ENCODE data around the gene FAM151B.

Gene FAM151B

DNA sequence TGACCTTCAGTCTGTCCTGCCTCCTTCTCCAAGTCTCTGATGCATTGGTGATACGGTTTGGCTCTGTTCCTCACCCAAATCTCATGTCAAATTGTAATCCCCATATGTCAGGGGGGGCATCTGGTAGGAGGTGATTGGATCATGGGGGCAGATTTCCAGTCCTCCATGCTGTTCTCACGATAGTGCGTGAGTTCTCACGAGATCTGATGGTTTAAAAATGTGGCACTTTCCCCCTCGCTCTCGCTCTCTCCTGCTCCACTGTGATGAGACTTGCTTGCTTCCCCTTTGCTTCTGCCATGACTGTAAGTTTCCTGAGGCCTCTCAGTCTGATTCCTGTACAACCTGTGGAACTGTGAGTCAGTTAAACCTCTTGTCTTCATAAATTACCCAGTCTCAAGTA lies 96.9 kb downstream of the FAM151B start:
- TF ChIP-seq CTCF (IDR thresholded peaks at IDR 0.05; ENCODE audit: insufficient read depth, missing control alignments), result no peak
- no peak for FAIRE-seq
- DNase-seq (ENCODE audit: insufficient read length, low spot score), result no peak

- TF ChIP-seq CTCF (IDR thresholded peaks at IDR 0.05; ENCODE audit: insufficient read depth, missing control alignments), result no peak
- FAIRE-seq (no peak), DNase-seq (ENCODE audit: insufficient read length, low spot score) (no peak)
Measured at GRCh38 chr5:80588858-80589540, 101.1 kb downstream of the FAM151B start.

DNA sequence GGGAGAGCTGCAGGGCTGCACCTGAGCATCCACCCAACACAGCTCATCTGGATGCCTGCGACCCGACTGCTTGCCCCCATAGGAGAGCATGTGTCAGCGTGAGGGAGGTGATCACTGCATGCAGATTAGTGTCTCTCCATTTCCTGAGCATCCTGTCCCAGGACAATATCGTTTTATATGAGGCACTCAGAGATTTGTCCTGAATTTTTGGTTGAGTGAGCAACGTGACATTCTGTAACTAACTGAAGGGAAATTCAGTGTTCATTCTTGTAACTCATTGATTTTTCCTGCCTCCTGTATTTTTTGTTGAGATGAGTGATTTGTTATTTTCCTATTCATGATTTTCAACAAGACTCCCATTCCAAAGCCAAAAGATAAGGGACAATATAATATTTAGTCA lies 102.9 kb downstream of the FAM151B start:
- no peak for FAIRE-seq
- no peak for TF ChIP-seq CTCF (IDR thresholded peaks at IDR 0.05; ENCODE audit: insufficient read depth, missing control alignments)
- no peak for DNase-seq (ENCODE audit: insufficient read length, low spot score)

GRCh38 chr5:80591352-80591751 lies 103.5 kb downstream of the FAM151B start:
- DNase-seq (ENCODE audit: insufficient read length, low spot score) (no peak), FAIRE-seq (no peak)
- TF ChIP-seq CTCF (IDR thresholded peaks at IDR 0.05; ENCODE audit: insufficient read depth, missing control alignments), result no peak

DNA sequence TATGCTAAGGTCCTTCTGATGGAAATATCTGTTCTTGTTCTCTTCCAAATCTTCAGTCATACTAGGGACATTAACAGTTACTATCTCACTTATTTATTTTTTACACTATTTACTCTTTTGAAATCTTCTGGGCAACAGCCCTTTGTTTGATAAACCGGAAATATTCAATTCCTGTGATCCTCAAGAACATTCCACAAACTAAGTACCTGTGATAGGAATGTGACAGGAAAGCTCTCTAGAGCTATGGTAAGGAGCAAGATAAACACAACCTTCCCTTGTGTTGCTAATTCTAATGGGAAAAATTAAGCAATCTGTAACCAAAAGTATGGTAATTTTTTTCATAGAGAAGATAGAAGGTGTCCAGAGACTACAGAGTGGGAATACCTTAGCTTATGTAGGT lies 104.2 kb downstream of the FAM151B start:
- FAIRE-seq (no peak), DNase-seq (ENCODE audit: insufficient read length, low spot score) (no peak)
- TF ChIP-seq CTCF (IDR thresholded peaks at IDR 0.05; ENCODE audit: insufficient read depth, missing control alignments), result no peak

Data from D721Med (cell line).